ENCODE measurements around the gene DOCK7. TPM values are rescaled to one million over a fixed set of nuclear protein-coding genes. Genes with fewer than 3 reads are reported as not detected.

Gene DOCK7
- total RNA-seq, 1 donor from 2014 or later = 20.8 TPM

DNA sequence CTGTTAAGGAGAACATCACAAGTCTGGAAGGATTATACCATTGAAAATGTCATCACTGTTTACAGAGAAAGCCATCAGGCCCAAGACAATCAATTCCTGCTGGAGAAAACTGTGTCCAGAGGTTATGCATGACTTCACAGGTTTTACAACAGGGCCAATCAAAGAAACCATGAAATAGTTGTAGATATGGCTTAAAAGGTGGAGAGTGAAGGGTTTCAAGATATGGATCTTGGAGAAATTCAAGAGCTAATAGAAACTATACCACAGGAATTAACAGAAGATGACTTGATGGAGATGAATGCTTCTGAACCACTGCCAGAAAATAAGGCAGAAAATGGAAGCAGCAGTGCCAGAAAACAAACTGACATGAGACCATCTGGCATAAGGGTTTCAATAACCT lies 221.1 kb downstream of the DOCK7 start:
- no peak for DNase-seq (ENCODE audit: low read depth)
- FAIRE-seq = no peak
- no peaks in the 10 kb centered on the region for H3K27me3 ChIP-seq (ENCODE audit: control insufficient read depth, insufficient read depth, low read length)
- no peak overlapping the region for H3K4me3 ChIP-seq (ENCODE audit: low read depth, low read length)
- H3K36me3 ChIP-seq (ENCODE audit: control insufficient read depth, insufficient read depth, low read length) = peaks cover 5% of the 10 kb centered on the region
- TF ChIP-seq, protein P1, sequence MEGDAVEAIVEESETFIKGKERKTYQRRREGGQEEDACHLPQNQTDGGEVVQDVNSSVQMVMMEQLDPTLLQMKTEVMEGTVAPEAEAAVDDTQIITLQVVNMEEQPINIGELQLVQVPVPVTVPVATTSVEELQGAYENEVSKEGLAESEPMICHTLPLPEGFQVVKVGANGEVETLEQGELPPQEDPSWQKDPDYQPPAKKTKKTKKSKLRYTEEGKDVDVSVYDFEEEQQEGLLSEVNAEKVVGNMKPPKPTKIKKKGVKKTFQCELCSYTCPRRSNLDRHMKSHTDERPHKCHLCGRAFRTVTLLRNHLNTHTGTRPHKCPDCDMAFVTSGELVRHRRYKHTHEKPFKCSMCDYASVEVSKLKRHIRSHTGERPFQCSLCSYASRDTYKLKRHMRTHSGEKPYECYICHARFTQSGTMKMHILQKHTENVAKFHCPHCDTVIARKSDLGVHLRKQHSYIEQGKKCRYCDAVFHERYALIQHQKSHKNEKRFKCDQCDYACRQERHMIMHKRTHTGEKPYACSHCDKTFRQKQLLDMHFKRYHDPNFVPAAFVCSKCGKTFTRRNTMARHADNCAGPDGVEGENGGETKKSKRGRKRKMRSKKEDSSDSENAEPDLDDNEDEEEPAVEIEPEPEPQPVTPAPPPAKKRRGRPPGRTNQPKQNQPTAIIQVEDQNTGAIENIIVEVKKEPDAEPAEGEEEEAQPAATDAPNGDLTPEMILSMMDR (IDR thresholded peaks at IDR 0.05; ENCODE audit: insufficient read depth, low read length, severe bottlenecking) = no peak

DNA sequence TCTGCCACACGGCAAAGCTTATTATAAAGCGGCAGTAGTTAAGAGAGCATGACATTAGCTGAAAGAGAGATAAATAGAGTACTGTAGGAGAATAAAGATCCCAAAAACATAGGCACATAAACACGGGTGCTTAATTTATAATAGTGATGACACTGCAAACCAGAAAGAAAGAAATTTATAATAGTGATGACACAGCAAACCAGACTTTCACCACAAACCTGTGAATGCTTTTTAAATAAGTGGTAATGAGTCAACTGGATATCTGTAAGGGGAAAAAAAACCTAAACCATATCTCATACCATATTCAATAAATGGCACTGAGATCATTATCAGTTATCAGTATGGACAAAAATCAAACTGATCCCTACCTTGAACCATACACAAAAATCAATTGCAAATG lies 225.8 kb downstream of the DOCK7 start:
- no peak for DNase-seq (ENCODE audit: low read depth)
- FAIRE-seq = no peak
- peaks cover 3% of the 10 kb centered on the region for H3K36me3 ChIP-seq (ENCODE audit: control insufficient read depth, insufficient read depth, low read length)

DNA sequence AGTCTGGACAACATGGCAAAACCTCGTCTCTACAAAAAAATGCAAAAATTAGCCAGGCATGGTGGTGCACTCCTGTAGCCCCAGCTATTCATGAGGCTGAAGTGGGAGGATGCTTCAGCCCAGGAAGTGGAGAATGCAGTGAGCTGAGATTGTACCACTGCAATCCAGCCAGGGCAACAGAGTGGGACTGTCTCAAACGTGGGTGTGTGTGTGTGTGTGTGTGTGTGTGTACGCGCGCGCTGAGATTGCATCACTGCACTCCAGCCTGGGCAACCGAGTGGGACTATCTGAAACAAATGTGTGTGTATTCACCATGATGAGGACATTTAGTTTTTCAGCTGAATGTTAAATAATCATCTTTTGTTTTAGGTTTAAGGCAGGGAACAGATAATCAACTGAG lies 230.2 kb downstream of the DOCK7 start:
- Histone ChIP-seq H3K36me3 (ENCODE audit: control insufficient read depth, insufficient read depth, low read length) (no peaks in the 10 kb centered on the region), H3K4me3 (ENCODE audit: low read depth, low read length) (no peak overlapping the region), H3K27me3 (ENCODE audit: control insufficient read depth, insufficient read depth, low read length) (no peaks in the 10 kb centered on the region)
- DNase-seq (ENCODE audit: low read depth) = no peak
- TF ChIP-seq, protein P1 (IDR thresholded peaks at IDR 0.05; ENCODE audit: insufficient read depth, low read length, severe bottlenecking) = no peak
- FAIRE-seq = peak; percentile 43

More for the DNA sequence above, 225.8 kb downstream of the DOCK7 start:
- Histone ChIP-seq H3K4me3 (ENCODE audit: low read depth, low read length) (no peak overlapping the region), H3K27me3 (ENCODE audit: control insufficient read depth, insufficient read depth, low read length) (no peaks in the 10 kb centered on the region)
- TF ChIP-seq, protein P1 (IDR thresholded peaks at IDR 0.05; ENCODE audit: insufficient read depth, low read length, severe bottlenecking) = no peak

DNA sequence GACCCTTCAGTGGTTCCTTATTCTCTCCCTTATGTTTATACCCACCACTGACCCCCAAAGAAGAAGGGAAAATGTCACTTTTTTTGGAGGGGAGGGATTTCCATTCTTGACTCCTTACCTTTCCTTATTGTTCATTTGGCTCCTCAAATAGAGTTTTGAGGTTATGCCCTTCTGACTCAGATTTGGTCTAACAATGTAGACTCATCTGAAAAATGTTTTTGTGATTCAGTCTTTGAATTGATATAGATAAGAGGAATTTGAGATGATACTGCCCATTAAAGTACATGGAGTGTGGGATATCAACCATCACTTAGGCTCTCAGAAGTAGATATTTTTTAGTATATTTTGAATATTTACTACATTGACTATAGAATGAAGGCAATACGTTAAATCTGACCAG lies 235.2 kb downstream of the DOCK7 start:
- TF ChIP-seq, protein P1 (IDR thresholded peaks at IDR 0.05; ENCODE audit: insufficient read depth, low read length, severe bottlenecking) = no peak
- no peak for FAIRE-seq
- Histone ChIP-seq H3K27me3 (ENCODE audit: control insufficient read depth, insufficient read depth, low read length) (no peaks in the 10 kb centered on the region), H3K4me3 (ENCODE audit: low read depth, low read length) (no peak overlapping the region), H3K36me3 (ENCODE audit: control insufficient read depth, insufficient read depth, low read length) (peaks cover 1% of the 10 kb centered on the region)
- DNase-seq (ENCODE audit: low read depth) = peak; percentile 58

DNA sequence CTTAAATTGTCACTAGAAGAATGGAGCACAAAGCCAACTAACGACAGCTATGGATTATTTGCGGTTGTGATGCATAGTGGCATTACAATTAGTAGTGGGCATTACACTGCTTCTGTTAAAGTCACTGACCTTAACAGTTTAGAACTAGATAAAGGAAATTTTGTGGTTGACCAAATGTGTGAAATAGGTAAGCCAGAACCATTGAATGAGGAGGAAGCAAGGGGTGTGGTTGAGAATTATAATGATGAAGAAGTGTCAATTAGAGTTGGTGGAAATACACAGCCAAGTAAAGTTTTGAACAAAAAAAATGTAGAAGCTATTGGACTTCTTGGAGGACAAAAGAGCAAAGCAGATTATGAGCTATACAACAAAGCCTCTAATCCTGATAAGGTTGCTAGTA lies 237.9 kb downstream of the DOCK7 start:
- Histone ChIP-seq H3K36me3 (ENCODE audit: control insufficient read depth, insufficient read depth, low read length) (peaks cover 2% of the 10 kb centered on the region), H3K4me3 (ENCODE audit: low read depth, low read length) (no peak overlapping the region), H3K27me3 (ENCODE audit: control insufficient read depth, insufficient read depth, low read length) (no peaks in the 10 kb centered on the region)
- no peak for FAIRE-seq
- no peak for DNase-seq (ENCODE audit: low read depth)
- TF ChIP-seq, protein P1 (IDR thresholded peaks at IDR 0.05; ENCODE audit: insufficient read depth, low read length, severe bottlenecking) = no peak

DNA sequence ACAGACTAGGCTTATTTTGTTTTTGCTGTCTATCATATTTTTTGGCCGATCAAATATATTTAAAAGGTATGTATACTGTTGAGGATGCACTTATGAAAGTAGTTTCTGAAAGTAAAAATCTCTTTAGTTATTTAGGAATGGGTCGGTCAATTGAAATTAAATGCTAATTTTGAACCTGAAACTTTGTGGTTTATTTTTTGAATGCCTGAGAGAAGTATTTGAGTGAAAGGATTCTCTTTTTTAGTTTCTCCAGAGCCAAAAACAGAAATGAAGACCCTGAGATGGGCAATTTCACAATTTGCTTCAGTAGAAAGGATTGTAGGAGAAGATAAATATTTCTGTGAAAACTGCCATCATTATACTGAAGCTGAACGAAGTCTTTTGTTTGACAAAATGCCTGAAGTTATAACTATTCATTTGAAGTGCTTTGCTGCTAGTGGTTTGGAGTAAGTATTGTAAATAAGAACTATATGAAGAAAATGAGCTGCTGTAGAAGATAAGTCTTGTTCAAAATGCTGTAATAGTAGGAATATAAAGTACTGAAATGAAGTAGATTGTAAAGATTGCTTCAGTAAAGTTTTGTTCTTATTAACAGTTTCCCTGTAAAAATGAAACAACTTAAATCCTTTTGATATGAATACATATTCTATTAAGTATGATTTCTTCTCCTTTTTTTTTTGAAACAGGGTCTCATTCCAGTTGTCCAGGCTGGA lies 239.8 kb downstream of the DOCK7 start:
- DNase-seq (ENCODE audit: low read depth) (no peak), FAIRE-seq (no peak)
- Histone ChIP-seq H3K27me3 (ENCODE audit: control insufficient read depth, insufficient read depth, low read length) (no peaks in the 10 kb centered on the region), H3K36me3 (ENCODE audit: control insufficient read depth, insufficient read depth, low read length) (peaks cover 2% of the 10 kb centered on the region), H3K4me3 (ENCODE audit: low read depth, low read length) (no peak overlapping the region)
- TF ChIP-seq, protein P1 (IDR thresholded peaks at IDR 0.05; ENCODE audit: insufficient read depth, low read length, severe bottlenecking) = no peak
